Skeletal muscle tissue (tissue), 4 donors: ENCODE data around the gene PTPRCAP. TPM values are rescaled to one million over a fixed set of nuclear protein-coding genes. Genes with fewer than 3 reads are reported as not detected.

Experiments used
- H3K27ac ChIP-seq: one replicate; pipeline ENCODE4 v1.7.0; 2013; ENCODE audit warnings: mild to moderate bottlenecking, low read depth, low read length, inconsistent platforms
- H3K27me3 ChIP-seq, 3 donors: one replicate each; pipeline ENCODE4 v1.7.0; 2013; ENCODE audit warnings: low read length in 3 of 3; ENCODE audit not compliant: control insufficient read depth in 3 of 3, insufficient read depth in 3 of 3
- H3K36me3 ChIP-seq, 3 donors: one replicate each; pipeline ENCODE4 v1.7.0; 2013; ENCODE audit warnings: low read length in 3 of 3; ENCODE audit not compliant: control insufficient read depth in 3 of 3, insufficient read depth in 3 of 3
- H3K4me1 ChIP-seq, 3 donors: one replicate each; pipeline ENCODE4 v1.7.0; 2013; ENCODE audit warnings: low read length in 3 of 3, mild to moderate bottlenecking in 3 of 3; ENCODE audit not compliant: control insufficient read depth in 3 of 3, insufficient read depth in 3 of 3
- H3K4me3 ChIP-seq, 3 donors: one replicate each; pipeline ENCODE4 v1.7.0; 2013; ENCODE audit warnings: low read length in 3 of 3
- H3K9ac ChIP-seq, 3 donors: one replicate each; pipeline ENCODE4 v1.7.0; 2013; ENCODE audit warnings: low read length in 3 of 3, mild to moderate bottlenecking in 3 of 3, moderate library complexity in 2 of 3, low read depth in 1 of 3
- H3K9me3 ChIP-seq, 3 donors: one replicate each; pipeline ENCODE4 v1.7.0; 2013; ENCODE audit warnings: low read length in 3 of 3; ENCODE audit not compliant: control insufficient read depth in 3 of 3
- total RNA-seq: library from RNA; depleted of rRNA; stranded (reverse); fragments of >200 nt; gene quantifications from one replicate; pipeline ENCODE4 v1.2.3, GENCODE V29; 2014
- donor health status: Osteomylitis.

The PTPRCAP gene
- total RNA-seq, 1 donor from 2014 or later = not detected

- Histone ChIP-seq H3K4me1 (peaks cover 7 to 24% (median 16%) of the 10 kb centered on the region in 3 donors), H3K9me3 (no peaks in the 10 kb centered on the region), H3K4me3 (no peak overlapping the region), H3K36me3 (peaks cover 42 to 57% (median 52%) of the 10 kb centered on the region in 3 donors), H3K27me3 (no peaks in the 10 kb centered on the region), H3K9ac (peak overlapping the region in 1 of 3 donors; percentile 45), H3K27ac (peak overlapping the region; percentile 19)
These were observed 2.3 kb downstream of the PTPRCAP start for GRCh38 chr11:67435031-67435726.

DNA sequence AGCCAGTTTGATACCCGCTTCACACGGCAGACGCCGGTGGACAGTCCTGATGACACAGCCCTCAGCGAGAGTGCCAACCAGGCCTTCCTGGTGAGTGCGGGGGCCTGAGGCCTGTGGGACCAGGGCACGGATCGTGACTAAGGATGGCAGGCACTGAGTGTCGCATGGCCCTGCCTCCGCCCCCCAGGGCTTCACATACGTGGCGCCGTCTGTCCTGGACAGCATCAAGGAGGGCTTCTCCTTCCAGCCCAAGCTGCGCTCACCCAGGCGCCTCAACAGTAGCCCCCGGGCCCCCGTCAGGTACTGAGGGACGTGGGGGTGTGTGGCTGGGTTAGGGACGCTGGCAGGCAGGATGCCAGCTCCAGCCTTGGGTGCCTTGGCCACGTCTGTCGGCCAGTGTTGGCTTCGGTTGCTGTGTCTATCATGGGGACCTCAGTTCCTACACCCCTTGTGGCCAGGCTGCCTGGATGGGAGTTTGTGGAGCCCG, 3.0 kb downstream of the PTPRCAP start:
- Histone ChIP-seq H3K4me1 (peaks cover 4 to 25% (median 13%) of the 10 kb centered on the region in 3 donors), H3K27ac (no peak overlapping the region), H3K27me3 (no peaks in the 10 kb centered on the region), H3K4me3 (no peak overlapping the region), H3K9ac (no peak overlapping the region), H3K9me3 (no peaks in the 10 kb centered on the region), H3K36me3 (peaks cover 42 to 60% (median 53%) of the 10 kb centered on the region in 3 donors)

GRCh38 chr11:67433536-67434394, 3.7 kb downstream of the PTPRCAP start:
- H3K9ac ChIP-seq = no peak overlapping the region
- peaks cover 42 to 63% (median 52%) of the 10 kb centered on the region in 3 donors for H3K36me3 ChIP-seq
- no peak overlapping the region for H3K4me3 ChIP-seq
- peaks cover 9 to 25% (median 14%) of the 10 kb centered on the region in 3 donors for H3K4me1 ChIP-seq
- H3K27me3 ChIP-seq = no peaks in the 10 kb centered on the region
- no peaks in the 10 kb centered on the region for H3K9me3 ChIP-seq
- H3K27ac ChIP-seq = no peak overlapping the region

DNA sequence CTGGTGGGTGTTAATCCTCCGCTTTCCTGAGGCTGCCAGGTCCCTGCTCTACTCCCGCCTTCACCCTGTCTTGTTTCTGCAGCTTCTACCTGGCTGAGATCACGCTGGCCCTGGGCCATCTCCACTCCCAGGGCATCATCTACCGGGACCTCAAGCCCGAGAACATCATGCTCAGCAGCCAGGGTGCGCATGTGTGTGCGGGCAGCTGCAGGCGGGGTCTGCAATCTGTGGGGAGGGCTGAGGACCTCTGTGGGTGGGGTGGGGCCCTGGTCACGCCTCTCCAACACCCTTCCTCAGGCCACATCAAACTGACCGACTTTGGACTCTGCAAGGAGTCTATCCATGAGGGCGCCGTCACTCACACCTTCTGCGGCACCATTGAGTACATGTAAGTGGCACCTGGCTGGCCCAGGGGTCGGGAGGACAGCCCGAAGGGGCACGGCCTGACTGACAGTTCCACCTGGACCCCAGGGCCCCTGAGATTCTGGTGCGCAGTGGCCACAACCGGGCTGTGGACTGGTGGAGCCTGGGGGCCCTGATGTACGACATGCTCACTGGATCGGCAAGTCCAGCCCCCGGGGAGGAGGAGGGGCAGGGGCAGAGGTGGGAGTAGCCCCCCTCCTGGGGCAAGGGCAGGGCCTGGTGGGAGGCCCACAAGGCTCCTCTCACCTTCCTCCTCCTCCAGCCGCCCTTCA, 4.7 kb downstream of the PTPRCAP start:
- no peak overlapping the region for H3K27ac ChIP-seq
- H3K4me3 ChIP-seq = no peak overlapping the region
- peaks cover 12 to 29% (median 16%) of the 10 kb centered on the region in 3 donors for H3K4me1 ChIP-seq
- H3K36me3 ChIP-seq = peaks cover 42 to 61% (median 52%) of the 10 kb centered on the region in 3 donors
- H3K9me3 ChIP-seq = no peaks in the 10 kb centered on the region
- H3K27me3 ChIP-seq = no peaks in the 10 kb centered on the region
- H3K9ac ChIP-seq = no peak overlapping the region

DNA sequence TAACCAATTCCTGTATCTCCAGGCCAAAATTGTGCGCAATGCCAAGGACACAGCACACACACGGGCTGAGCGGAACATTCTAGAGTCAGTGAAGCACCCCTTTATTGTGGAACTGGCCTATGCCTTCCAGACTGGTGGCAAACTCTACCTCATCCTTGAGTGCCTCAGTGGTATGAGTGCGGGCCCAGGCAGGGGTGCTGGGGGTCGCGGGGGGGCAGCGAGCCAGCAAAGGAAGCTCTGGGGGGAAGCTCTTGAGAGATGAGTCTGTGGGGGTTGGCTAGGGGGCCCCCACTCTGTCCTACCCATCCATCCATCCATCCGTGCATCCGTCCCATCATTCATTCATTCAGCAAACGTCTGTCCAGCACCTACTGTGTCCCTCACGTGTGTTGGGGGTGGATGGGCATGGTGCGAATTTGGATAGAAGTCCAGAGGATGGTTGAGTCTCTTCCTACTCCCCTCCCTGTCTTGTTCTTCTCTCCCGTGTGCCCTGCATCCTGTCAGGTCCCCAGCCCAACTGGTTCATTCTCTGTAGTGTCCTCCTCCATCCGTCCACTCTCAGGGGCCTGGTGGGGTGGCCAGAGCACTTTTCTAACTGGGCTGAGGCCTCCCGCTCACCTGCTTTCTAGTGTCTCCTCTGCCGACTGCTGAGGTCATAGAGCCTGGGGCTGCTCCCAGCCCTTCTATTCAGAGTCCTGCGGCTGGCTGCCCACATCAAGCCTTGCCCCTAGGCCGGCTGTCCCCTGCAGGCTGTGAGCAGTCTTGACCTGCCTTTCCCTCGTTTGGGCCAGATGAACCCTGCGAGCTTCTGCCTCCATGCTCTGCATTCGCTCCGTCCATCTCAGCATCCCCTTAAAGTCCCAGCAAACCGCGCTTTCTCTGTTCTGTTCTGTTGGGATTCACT, 5.9 kb downstream of the PTPRCAP start:
- Histone ChIP-seq H3K27ac (no peak overlapping the region), H3K4me1 (peaks cover 15 to 29% (median 18%) of the 10 kb centered on the region in 3 donors), H3K9ac (no peak overlapping the region), H3K27me3 (no peaks in the 10 kb centered on the region), H3K4me3 (no peak overlapping the region), H3K36me3 (peaks cover 42 to 61% (median 52%) of the 10 kb centered on the region in 3 donors), H3K9me3 (no peaks in the 10 kb centered on the region)

DNA sequence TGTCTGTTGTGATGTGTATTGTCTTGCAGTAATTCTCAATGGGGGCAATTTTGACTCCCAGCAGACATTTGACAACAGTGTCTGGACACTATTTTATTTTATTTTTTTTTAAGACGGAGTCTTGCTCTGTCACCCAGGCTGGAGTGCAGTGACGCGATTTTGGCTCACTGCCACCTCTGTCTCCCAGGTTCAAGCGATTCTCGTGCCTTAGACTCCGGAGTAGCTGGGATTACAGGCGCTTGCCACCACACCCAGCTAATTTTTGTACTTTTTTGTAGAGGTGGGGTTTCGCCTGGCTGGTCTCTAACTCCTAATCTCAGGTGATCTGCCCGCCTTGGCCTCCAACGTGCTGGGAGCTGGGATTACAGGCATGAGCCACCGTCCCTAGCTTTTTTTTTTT, 7.8 kb downstream of the PTPRCAP start:
- Histone ChIP-seq H3K9ac (peak overlapping the region; percentile 97 to 99 (median 98)), H3K27ac (no peak overlapping the region), H3K4me1 (peaks cover 15 to 26% (median 16%) of the 10 kb centered on the region in 3 donors), H3K27me3 (no peaks in the 10 kb centered on the region), H3K9me3 (no peaks in the 10 kb centered on the region), H3K4me3 (peak overlapping the region; percentile 93 to 94 (median 94)), H3K36me3 (peaks cover 41 to 53% (median 43%) of the 10 kb centered on the region in 3 donors)

- H3K9me3 ChIP-seq = no peaks in the 10 kb centered on the region
These were observed 8.3 kb downstream of the PTPRCAP start for GRCh38 chr11:67429038-67429668.

GRCh38 chr11:67428052-67429001, 9.2 kb downstream of the PTPRCAP start, which contains the start of gene RPS6KB2:
Gene RPS6KB2 (plus strand): TSS chr11:67428494. CDS start chr11:67428546, 52 bp downstream.
- Histone ChIP-seq H3K27me3 (no peaks in the 10 kb centered on the region), H3K36me3 (peaks cover 27 to 47% (median 37%) of the 10 kb centered on the region in 3 donors), H3K27ac (peak within 1 kb of the TSS; percentile 90), H3K9me3 (no peaks in the 10 kb centered on the region), H3K4me3 (peak within 1 kb of the TSS; percentile 93 to 94 (median 94)), H3K4me1 (peaks cover 15 to 30% (median 16%) of the 10 kb centered on the region in 3 donors), H3K9ac (peak within 1 kb of the TSS; percentile 97 to 99 (median 98))

More at GRCh38 chr11:67429038-67429668, 8.3 kb downstream of the PTPRCAP start:
- H3K36me3 ChIP-seq = peaks cover 35 to 51% (median 42%) of the 10 kb centered on the region in 3 donors
- peak overlapping the region; percentile 90 for H3K27ac ChIP-seq
- H3K4me1 ChIP-seq = peaks cover 15 to 26% (median 16%) of the 10 kb centered on the region in 3 donors
- peak overlapping the region; percentile 97 to 99 (median 98) for H3K9ac ChIP-seq
- no peaks in the 10 kb centered on the region for H3K27me3 ChIP-seq
- peak overlapping the region; percentile 93 to 94 (median 94) for H3K4me3 ChIP-seq
